Measurements from ENCODE around the gene PBX1.

DNA sequence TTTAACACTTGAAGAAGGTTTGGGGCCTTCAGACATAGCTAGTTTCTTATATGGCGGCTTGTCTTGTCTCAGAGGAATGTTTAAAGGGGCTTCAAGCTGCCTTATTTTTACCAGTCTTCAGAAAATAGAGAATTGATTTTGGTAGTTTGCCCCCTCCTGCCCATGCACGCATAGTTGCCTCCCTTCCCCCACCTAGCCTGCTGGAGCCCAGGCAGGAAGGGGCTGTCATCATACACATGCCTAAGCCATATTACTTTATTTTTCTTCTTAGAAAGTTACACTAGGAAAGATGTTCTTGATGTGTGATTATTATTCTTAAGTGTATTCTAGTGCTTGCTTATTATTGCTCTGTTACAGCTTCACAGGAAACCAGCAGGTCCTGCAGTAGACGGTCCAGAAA lies 18.3 kb downstream of the PBX1 start:
- TF ChIP-seq EP300 (IDR thresholded peaks at IDR 0.05) (no peak), POLR2A (IDR thresholded peaks at IDR 0.05) (no peak), POLR2AphosphoS5 (IDR thresholded peaks at IDR 0.05) (no peak)
- TF ChIP-seq, protein P1, sequence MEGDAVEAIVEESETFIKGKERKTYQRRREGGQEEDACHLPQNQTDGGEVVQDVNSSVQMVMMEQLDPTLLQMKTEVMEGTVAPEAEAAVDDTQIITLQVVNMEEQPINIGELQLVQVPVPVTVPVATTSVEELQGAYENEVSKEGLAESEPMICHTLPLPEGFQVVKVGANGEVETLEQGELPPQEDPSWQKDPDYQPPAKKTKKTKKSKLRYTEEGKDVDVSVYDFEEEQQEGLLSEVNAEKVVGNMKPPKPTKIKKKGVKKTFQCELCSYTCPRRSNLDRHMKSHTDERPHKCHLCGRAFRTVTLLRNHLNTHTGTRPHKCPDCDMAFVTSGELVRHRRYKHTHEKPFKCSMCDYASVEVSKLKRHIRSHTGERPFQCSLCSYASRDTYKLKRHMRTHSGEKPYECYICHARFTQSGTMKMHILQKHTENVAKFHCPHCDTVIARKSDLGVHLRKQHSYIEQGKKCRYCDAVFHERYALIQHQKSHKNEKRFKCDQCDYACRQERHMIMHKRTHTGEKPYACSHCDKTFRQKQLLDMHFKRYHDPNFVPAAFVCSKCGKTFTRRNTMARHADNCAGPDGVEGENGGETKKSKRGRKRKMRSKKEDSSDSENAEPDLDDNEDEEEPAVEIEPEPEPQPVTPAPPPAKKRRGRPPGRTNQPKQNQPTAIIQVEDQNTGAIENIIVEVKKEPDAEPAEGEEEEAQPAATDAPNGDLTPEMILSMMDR (IDR thresholded peaks at IDR 0.05) = no peak
